ENCODE measurements around the gene CAVIN2.

GRCh38 chr2:191870744-191871143, 23.9 kb upstream of the CAVIN2 start:
- TF ChIP-seq CTCF (conservative IDR thresholded peaks at IDR 0.05) (no peak), EZH2 (IDR thresholded peaks at IDR 0.05; ENCODE audit: low read depth) (no peak)

Measured in PC-9 (cell line).